Suppressor macrophage treated with lipopolysaccharide for 4 hours (primary cell): Measurements from ENCODE around the gene SWSAP1.

Experiments
- DNase-seq: peaks from one replicate; pipeline ENCODE4 v3.0.0-alpha.2; 2020

Gene SWSAP1

DNA sequence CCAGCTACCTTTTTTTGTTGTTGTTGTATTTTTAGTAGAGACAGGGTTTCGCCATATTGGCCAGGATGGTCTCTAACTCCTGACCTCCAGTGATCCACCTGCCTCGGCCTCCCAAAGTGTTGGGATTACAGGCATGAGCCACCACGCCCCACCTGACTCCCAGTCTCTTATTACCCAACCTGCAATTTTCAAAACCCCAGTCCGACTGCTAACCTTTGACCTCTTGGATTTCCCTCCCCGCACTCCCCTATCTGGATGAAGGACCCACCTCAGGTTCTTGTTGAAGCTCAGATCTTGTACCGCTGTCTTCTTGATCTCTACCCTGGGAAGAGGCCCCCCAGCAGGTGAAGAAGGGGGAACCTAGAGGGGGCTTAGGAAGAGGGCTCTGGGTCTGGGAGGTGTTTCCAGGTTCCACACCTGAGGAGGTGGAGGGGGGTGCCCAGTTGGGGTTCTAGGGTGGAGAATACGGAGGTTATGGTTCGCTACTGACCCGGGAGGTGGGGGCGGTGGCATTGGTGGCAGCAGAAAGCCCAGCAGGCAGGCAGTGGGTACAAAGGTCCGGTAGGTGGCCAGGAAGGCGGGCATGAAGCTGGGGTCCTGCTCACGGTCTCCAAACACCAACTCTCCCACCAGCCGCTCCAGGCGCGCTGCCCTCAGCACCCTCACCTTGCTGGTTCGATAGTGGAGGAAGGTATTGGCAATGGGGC, 42.0 kb downstream of the SWSAP1 start:
- no peak for DNase-seq

DNA sequence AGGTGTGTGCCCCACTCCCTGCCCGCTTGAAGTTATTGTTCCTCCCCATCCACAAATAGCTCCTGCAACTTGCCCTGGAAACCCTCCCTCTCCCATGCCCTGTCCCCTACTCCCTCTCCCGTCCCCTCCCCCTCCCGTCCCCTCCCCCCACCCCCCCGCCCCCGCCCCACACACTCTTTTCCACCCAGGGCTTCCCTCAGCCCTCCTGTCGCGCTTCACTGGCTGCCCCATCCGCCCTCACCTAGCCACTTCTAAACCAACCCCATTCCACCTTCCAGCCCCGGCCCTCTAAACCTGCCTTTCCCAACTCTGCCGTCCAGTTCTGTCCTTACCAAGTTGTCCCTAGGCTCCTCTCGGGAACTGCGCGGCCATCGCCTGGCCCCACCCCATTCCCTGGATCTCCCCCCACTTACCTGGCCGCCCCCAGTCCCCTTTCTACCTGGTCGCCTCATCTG, 43.7 kb downstream of the SWSAP1 start:
- no peak for DNase-seq

DNA sequence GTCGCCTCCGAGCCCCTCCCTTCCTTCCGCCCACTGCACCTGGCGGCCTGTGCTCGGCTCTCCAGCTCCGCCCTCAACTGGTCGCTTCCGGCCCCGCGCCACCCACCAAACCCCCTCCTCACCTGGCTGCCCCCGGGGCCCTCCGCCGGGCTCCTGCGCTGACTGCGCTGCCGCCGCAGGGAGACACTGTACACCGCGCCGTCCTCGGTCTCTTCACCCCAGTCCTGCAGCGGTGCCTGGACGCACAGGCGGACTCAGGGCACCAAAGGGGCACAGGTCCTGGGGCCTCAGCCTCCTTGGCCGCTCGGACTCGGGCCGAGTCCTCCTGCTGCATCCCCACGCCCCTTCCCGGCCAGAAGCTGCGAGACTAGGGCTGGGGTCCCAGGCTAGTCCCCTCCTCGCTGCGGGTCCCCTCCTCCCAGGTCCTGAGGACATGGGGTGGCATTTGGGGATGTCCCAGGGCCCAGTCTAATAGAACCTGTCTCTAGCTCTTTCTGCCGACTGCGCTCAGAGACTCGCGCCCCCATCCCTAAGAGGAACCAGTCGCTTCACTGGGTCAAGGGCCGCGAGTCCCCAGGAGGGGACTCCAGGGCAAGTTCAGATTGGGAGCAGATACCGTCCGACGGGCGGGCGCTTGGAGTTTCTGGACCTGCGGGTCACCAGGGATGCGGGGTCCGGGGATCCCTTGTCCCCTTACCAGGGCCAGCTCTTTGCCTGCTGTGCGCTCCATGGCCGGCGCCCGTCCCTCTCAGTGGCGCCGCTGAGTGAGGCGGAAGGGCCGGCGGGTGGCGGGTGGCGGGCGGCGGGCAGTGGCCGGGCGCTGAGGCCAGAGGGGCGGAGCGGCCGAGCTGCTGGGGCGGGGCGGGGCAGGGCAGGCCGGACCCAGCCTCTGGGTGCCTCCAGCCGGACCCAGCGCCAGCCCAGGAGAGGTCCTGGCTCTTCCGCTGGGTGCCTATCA, 44.4 kb downstream of the SWSAP1 start, which contains the start of gene RGL3:
Gene RGL3, minus strand, starts transcription at position 766 of the 958 bp plus-strand sequence. Its CDS starts 36 bp downstream, at position 730.
- peak; percentile 44 for DNase-seq

DNA sequence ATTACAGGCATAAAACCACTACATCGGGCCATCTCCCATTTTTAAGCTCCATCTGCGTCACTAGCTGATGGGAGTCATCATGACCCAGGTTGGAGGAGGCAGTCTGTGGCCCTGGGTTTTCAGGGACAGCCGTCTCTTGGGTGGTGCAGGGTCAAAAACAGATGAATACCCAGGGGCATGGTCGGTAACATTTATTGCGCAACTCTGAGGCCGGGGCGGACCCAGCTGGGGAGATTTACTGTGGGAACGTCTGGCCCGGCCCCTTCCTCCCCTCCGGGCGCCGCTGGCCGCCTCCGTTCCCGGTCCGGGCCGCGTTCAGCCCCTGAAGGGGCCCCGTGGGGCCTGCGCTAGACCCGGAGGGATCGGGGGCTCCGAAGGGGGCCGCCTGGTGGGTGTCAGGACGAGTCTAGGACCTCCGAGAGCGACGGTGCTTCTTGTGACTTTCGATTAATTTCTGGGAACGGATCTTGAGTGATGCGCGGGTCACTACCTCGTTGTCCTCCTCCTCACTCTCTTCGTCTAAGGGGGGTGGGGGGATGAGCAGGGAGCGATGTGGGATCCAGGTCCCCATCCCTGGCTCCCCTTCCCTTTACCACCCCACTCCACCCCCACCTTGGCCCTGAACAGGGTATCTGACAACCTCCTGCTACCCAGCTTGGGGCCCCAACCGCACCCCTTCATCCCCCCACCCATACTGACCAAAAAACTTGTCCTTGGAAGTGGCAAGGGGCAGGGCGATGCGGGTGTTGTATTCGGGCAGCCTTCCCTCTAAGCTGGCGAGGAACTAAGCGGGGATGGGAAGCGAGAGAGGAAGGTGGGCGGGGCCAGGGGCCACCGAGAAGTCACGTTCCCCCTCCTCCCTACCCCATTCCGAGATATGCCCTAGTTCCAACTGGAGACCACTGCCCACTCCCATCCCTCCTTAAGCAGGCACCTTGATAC, 46.2 kb downstream of the SWSAP1 start:
- no peak for DNase-seq

DNA sequence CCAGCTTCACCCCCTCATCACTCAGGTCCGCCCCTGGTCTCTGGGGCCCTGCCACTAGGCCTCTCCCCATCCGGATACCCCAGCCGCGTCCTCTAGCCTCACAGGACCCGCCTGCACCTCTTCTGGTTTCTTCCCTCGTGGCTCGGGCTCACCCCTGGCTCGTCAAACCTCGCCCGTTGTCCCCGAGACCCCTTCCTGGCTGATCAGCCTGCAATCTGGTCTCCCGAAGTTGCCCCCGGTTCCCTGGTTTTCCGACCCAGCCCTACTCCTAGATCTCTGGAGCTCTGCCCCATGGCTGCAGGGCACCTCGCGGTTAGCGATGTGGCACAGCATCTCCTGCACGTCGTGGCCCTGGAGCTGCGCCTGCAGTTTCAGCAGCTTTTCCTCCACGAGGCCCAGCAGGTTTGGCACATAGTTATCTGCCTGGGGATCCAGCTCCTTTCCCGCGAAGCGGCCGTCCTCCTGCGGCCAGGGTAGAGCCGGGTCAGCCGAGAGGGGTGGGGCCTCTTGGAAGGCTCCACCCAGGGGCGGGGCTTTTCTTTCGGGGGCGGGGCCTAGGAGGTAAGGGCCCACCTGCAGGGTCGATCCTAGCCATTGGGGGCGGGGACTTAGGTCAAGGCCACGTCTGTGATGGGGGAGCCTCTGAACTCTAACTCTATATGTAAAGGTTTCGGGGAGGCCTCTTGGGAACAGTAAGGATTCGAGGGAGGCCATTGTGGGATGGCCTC, 47.1 kb downstream of the SWSAP1 start:
- DNase-seq, result no peak

DNA sequence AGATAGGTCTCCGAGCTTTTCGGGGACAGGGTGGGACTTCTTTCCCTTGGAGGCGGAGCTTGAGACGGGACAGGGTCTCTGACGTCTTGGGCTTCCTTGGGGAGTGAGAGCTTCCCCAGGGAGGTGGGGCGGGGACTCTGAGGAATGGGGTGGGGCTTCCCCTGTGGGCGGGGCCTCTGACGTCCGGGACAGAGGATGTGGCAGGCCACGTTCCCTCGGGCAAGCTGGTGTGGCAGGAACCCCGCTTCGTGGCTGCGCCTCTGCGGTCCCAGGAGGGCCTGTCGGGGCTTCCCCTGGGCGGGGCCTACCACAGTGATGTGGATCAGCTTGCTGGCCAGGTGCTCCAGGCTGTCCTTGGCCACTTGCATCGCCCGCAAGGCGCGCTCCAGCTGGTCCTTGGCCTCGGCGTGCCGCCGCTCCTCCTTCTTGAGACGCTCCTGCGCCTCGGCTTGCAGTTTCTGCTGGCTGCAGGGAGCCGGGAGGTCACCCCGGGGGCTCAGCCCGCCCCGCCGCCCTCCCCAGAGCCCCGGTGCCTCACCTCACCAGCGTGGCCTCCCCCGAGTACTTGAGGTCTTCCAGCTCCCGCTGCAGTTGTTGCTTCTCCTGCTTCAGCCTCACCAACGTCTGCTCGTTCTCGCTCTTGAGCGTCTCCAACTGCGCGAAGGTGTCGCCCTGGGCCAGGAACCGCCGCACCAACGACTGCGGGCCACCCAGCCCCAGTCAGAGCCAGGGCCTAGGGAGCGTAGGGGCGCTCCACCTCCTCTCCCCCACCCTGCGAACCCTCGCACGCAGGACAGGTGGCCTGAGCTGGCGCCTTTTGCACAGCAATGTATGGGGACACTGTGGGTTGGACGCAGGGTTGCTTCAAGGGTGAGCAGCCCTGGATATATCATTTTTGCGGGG, 47.9 kb downstream of the SWSAP1 start:
- peak; percentile 53 for DNase-seq

DNA sequence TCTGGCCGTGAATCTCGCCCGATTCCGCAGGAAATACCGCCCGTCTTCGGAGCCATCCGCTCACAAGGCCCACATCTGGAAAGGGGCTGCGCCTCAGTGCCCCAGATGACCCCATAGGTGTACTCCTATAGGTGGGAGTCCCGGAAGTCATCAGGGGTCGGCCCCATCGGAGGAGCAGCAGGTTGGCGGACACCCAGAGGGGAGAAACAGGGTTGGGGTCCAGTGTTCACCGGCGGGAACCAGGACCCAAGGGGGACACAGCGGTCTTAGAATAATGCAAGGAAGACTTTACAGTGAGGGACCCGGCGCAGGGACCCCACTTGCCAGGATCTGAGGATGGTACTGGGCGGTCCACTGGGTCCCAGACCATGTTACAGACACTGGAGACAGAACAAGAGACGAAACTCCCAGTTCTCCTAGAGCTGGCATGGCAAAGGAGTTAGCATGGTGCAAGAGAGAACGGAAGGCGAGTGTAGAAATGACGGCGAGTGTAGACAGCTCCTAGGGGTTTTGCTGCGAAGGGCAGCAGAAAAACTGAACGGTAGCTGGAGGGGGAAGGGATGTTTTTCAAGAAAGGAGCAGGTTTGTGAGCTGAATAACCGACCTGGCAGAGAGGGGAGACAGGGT, 48.8 kb downstream of the SWSAP1 start:
- no peak for DNase-seq

DNA sequence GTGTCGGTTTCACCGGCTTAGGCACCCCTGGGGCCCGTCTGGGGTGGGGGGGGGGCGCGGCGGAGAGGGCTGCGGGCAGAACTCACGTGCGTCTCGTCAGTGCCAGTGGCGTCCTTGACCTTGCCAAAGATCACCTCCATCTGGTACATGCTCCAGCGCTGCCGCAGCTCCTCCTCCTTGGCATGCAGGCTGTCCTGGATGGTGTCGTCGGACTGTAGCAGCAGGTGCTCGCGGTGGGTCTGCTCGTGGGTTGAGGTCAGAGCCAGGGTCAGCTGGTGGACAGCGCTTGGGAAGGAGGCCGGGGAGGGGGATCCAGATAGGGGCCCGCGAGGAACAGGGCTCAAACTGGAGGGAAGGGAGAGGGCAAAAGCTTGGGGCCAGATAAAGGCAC, 49.3 kb downstream of the SWSAP1 start:
- DNase-seq, result no peak
